Measurements from ENCODE around the gene SH3RF1.

DNA sequence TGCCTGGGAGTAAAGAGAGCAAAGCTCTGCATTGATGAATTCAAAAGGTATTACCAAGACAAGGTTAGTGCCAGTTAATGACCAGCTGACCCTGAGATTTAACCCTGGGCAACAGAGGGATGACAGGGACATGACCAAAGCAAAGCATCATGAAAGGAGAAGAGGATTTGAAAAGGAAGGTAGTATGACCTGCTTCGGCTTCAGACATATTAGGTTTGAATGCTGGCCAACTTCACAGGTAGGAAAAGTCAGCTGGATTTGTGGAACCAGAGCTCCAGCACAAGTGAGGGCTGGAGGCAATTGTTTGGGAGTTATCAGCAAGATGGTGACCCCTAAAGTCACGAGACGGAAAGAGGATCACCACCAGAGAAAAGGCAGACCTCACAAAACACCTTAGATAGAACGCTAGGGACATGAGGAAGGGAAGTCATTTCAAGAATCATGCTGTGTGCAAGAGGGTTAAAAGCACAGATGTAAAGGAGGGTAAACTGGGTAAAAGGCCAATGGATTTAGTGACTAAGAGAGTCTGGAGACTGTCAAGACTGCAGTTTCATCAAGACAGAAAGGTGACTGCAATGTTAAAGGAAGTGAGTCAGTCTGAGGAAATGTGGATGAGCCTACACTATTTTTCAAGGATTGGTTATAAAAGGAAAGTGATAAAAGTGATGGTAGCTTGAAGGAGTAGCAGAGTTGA, 45.6 kb downstream of the SH3RF1 start:
- TF ChIP-seq ATF3 (CRISPR knock-in tag; IDR thresholded peaks at IDR 0.05) (no peak), TEAD2 (CRISPR knock-in tag; IDR thresholded peaks at IDR 0.05) (no peak), NCOA5 (CRISPR knock-in tag; IDR thresholded peaks at IDR 0.05) (no peak), RBFOX2 (IDR thresholded peaks at IDR 0.05; ENCODE audit: low read depth, low read length) (no peak), POLR2A (IDR thresholded peaks at IDR 0.05; ENCODE audit: insufficient read depth in 1 of 2, low read depth in 2 of 2, low read length in 2 of 2) (no peak), ZNF589 (CRISPR knock-in tag; conservative IDR thresholded peaks at IDR 0.05) (no peak), BCLAF1 (IDR thresholded peaks at IDR 0.05) (no peak), ZSCAN30 (CRISPR knock-in tag; IDR thresholded peaks at IDR 0.05) (no peak), CHD4 (IDR thresholded peaks at IDR 0.05; ENCODE audit: borderline replicate concordance, low read length) (no peak), HCFC1 (IDR thresholded peaks at IDR 0.05; ENCODE audit: low read depth, low read length) (no peak)
- TF ChIP-seq, protein P1, sequence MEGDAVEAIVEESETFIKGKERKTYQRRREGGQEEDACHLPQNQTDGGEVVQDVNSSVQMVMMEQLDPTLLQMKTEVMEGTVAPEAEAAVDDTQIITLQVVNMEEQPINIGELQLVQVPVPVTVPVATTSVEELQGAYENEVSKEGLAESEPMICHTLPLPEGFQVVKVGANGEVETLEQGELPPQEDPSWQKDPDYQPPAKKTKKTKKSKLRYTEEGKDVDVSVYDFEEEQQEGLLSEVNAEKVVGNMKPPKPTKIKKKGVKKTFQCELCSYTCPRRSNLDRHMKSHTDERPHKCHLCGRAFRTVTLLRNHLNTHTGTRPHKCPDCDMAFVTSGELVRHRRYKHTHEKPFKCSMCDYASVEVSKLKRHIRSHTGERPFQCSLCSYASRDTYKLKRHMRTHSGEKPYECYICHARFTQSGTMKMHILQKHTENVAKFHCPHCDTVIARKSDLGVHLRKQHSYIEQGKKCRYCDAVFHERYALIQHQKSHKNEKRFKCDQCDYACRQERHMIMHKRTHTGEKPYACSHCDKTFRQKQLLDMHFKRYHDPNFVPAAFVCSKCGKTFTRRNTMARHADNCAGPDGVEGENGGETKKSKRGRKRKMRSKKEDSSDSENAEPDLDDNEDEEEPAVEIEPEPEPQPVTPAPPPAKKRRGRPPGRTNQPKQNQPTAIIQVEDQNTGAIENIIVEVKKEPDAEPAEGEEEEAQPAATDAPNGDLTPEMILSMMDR (CRISPR knock-in tag; IDR thresholded peaks at IDR 0.05) = no peak

Data from HepG2 (cell line).